Measurements from ENCODE around the gene PIWIL4. TPM values are rescaled to one million over a fixed set of nuclear protein-coding genes. Genes with fewer than 3 reads are reported as not detected.
"Not testable (repeated sequence)": the region's sequence is repeated elsewhere in the genome, so short reads cannot be mapped to it uniquely, and the experiment has no call there.

PIWIL4 gene
- total RNA-seq, 1 donor from 2014 or later: 1.5 TPM

DNA sequence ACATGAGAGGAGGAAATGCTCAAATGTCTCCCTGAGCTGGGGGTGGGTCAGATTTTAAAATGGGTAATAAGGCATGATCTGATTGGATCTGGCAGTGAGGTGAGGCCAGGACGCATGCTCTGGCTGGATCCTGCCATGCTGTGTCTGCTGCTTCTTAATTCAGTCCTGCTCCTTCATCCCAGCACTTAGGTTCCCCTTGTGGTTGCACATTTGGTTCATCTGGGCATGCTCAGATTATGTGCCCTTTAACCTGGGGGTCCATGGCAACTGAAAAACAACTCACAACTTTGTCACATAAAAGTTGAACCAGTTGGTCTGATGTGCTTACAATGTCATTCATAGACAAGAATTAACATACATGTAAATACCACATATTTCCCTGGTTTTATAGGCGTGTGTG, 67.9 kb downstream of the PIWIL4 start:
- DNase-seq (ENCODE audit: low spot score): no peak

DNA sequence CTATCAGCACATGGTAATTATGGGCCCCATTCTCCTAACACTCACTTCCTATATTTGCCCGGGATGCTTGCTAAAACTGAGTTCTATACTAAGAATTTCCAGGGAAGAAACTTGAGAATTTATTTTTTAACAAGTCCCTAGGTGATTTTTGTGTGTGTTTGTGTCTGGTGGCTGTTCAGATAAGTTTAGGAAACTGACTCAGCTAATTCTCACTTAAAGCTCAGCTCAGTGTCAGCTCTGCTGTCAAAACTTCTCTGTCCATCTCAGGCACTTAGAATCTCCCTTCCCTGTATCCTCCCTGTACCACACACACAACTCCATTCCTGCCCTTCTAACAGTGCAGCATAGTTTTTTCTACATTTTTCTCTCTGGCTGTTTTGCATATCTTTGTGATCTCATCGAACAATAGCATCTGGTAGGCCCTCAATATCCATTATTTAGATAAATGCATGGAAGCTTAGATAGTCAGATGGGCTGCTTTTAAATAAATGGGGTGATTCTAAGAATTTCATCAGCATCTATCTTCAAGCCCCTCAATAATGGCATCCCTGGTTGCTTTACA, 69.3 kb downstream of the PIWIL4 start:
- no peak for DNase-seq (ENCODE audit: low spot score)

GRCh38 chr11:94638301-94638901, 71.2 kb downstream of the PIWIL4 start:
- no peak for DNase-seq (ENCODE audit: low spot score)

DNA sequence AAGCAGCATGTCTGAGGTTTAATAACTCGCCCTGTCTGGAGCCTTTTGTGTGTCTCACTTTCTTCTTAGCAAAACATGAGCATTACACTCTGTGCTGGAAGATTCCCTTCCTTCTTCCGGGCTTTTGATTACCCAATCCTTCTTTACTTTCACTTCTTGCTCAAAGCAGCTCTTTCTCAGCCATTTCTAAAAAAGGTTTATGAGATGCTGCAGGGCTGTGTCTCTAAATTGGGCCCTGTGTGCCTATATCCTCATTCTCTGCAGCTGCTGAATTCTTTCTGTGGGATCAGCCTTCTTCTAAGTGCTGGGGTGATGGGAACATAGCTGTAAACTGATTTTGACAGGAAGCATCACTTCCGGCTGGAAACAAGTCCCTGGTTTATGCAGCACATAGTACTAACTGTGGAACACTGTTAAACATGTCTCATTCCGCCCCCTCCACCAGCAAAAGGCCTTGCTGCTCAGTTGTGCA, 71.8 kb downstream of the PIWIL4 start:
- no peak for DNase-seq (ENCODE audit: low spot score)

GRCh38 chr11:94639901-94640721, 72.9 kb downstream of the PIWIL4 start:
- no peak for DNase-seq (ENCODE audit: low spot score)

DNA sequence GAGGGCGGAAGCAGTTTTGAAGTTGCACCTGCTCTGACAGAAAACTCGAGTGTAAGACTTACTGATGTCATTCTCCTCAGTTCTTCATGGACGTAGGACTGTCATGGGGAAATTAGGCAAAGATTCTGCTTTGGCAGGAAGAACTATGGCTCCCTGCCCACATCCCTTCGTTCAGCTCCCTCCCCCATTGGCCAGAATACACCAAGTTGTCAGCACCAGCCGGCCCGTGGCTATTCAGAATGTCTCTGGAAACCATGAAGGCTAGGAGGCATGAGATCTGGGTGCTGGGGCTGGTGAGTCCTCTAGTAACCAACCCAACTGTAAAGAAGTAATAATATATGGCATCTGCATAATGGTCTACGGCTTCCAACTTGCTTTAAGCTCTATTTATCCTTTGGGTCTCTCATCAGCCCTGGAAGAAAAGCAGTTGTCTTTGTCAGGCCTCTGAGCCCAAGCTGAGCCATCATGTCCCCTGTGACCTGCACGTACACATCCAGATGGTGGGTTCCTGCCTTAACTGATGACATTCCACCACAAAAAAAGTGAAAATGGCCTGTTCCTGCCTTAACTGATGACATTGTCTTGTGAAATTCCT, 74.1 kb downstream of the PIWIL4 start:
- no peak for DNase-seq (ENCODE audit: low spot score)

DNA sequence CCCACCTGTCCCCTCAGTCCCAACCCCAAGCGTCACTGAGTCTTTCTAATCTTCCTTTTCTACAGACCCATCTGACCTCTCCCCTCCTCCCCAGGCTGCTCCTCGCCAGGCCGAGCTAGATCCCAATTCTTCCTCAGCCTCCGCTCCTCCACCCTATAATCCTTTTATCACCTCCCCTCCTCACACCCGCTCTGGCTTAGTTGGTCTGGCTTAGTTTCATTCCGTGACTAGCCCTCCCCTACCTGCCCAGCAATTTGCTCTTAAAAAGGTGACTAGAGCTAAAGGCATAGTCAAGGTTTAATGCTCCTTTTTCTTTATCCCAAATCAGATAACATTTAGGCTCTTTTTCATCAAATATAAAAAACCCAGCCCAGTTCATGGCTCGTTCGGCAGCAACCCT, 76.0 kb downstream of the PIWIL4 start:
- not testable (repeated sequence) for DNase-seq (ENCODE audit: low spot score)

DNA sequence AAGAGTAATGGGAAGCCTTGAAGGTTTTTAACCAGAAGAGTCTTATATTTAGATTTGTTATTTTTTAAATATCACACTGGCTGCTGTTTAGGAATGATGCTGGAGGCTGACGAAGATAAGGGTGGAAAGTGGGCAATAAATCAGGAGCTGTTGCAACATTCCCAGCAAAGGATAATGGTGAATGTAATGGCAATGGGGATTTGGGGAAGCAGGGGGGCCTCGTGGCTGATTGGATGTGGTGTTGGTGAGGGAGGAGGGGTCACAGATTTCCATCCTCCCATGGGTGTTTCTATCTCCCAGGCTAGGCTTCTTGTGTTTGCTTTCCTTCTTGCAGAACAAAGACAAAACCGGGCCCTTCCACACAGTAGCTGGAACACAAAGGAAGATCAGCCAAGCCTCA, 80.8 kb downstream of the PIWIL4 start:
- no peak for DNase-seq (ENCODE audit: low spot score)

DNA sequence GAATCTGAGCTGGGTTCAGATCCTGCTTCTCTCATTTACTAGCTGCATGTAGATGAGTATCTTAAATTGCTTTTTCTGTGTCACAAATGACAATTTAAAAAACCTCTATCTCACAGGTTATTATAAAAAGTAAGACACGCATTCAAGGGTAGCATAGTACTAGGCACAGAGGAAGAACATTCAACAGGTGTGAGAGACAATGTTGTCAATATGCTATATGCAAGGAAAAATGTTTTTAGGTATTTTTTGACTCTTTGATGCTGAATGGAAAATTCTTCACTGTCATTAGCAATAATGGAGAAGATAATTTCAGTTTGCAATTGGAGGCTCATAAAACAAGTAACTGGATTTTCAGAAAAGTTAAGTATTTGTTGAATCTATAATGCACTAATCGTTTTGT, 81.6 kb downstream of the PIWIL4 start:
- no peak for DNase-seq (ENCODE audit: low spot score)

- no peak for DNase-seq (ENCODE audit: low spot score)
Measured at GRCh38 chr11:94649254-94649653, 82.1 kb downstream of the PIWIL4 start.

GRCh38 chr11:94649964-94650623, 82.9 kb downstream of the PIWIL4 start:
- DNase-seq (ENCODE audit: low spot score): no peak

DNA sequence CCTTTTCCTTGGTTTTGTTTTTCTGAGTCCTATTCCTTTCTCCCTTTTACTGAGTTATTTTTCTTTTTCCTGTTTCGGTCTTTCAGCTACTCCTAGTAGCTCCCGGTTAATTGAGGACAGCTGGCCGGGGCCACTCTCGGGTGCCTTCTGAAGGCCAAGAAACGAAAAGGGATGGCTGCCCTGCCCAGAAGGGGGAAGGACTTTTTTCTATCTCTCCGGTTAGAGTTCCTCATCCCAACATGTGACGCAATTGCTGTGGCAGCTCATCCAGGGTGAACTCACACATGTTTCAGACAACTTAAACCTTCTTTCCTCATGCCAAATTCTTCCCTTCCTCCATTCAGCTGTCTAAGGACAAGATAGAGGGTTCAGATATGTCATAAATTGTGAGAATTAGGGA, 83.6 kb downstream of the PIWIL4 start:
- DNase-seq (ENCODE audit: low spot score): no peak

DNA sequence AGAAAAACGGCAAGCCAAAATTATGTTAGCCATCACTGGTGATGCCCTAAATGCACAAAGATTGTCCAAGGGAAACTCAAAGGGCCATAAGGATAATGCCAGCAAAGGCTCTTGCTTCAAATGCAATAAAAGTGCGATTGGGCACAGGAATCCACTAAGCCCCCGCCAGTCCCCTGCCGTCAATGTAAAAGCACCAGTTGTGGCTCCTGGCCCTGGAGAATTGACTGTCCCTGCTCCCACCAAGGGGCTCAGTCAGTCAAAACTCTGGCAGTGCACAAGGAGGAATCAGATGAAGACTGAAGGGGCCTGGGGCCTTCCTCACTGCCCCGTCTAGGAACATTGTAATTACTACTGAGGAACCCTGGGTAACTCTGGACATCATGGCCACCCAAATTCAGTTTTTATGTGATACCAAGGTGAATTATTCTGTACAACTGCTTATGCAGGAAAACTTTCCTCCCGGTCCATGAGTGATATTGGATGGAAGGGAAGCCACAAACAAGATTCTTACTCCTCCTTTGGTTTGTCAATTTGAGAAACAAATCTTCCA, 85.6 kb downstream of the PIWIL4 start:
- no peak for DNase-seq (ENCODE audit: low spot score)

DNA sequence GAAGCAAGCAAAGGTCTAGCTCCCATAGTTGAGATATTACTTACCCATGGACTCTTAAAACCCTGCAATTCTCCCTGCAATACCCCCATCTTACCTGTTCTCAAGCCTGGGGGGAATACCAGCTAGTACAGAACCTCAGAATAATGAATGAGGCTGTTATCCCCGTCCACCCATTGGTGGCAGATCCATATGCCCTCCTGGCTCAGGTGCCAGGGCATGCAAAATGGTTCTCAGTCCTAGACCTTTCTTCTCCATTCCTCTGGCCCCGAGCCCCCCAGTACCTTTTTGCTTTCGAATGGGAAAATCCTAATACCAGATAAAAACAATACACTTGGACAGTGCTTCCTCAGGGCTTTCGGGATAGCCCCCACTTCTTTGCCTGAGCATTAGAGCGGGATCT, 86.4 kb downstream of the PIWIL4 start:
- DNase-seq (ENCODE audit: low spot score): no peak

DNA sequence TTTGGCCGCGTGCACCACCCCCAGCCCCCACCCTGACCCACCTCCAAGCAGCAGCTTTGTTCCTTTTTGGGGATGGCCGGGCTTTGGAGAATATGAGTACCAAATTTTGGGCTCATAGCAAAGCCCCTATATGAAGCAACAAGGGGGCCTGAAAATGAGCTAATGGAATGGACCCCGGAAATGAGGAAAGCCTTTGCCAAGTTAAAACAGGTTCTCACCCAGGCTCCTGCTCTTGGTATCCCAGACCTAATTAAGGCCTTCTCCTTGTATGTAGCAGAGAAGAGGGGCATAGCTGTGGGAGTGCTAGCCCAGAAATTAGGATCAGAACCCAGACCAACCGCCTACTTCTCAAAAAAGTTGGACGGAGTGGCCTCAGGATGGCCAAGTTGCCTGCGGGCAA, 87.0 kb downstream of the PIWIL4 start:
- DNase-seq (ENCODE audit: low spot score): no peak

DNA sequence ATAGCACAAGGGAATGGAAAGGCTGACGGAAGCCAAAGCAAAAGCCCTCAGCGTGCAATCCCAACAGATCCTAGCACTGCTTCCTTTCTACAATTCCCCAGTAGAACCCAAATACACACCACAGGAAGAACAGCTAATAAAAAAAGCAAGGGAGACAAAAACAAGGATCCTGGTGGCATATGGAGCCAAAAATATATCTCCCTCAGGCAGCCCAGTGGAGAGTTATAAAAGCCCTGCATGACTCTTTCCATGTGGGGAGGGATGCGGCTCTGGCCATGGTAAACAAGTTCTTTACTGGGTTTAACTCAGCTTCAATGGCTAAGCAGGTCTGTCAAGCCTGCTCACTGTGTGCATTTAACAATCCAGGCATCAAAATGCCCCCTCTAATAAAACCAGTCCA, 88.1 kb downstream of the PIWIL4 start:
- DNase-seq (ENCODE audit: low spot score): no peak

DNA sequence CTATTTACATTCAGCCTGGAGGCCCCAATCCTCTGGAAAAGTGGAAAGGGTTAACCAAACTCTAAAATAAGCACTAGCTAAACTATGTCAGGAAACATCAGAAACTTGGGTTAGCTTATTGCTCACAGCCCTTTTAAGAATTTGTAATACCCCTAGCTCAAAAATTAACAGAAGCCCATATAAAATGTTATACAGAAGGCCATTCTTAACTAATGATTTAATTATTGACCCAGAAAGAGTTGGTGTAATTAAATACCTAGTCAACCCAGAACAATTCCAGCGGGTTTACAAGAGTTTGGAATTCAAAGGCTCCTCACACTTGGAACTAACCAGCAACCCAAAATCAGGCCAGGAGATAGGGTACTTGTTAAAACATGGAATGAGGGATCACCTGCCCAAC, 88.8 kb downstream of the PIWIL4 start:
- DNase-seq (ENCODE audit: low spot score): no peak

DNA sequence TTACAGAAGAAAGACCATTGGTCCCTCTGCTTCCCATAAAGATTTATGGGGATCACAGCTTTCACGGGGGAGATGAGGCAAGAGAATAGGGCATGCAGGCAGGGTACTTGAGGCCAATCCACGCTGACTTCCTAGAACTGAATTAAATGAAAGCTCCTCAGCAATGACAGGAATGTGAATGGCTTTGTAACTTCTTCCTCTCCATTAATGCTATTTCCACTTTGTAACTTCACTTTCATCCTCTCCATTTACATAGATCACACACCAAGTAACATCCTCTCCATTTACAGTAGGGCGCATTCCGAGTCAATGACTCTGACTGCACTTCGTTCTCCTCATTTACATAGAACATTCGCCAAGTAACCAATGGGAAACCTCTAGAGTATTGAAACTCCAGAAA, 89.8 kb downstream of the PIWIL4 start:
- DNase-seq (ENCODE audit: low spot score): no peak

- no peak for DNase-seq (ENCODE audit: low spot score)
Measured at GRCh38 chr11:94657629-94658028, 90.5 kb downstream of the PIWIL4 start.

- DNase-seq (ENCODE audit: low spot score): no peak
Measured at GRCh38 chr11:94658386-94658785, 91.2 kb downstream of the PIWIL4 start.

DNA sequence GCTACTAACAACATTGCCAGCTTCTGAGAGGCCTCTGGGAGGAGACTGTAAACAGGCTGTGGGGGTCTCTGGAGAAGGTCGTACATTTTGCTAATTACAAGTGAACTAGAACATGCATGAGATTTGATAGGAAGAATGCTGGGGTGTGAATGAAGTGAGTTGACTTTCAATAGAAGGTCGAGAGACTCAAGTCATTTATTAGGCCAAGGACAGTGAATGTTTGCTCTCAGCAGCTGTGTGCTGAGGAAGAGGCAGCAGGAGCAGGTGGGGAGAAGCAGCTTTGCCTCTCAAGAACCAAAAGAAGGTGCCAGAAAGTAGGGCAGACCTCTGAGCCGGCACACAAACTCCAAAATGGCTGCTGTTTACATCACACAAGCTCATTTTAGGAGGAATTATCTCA, 91.7 kb downstream of the PIWIL4 start:
- no peak for DNase-seq (ENCODE audit: low spot score)

Data from mesenteric fat pad (tissue), 1 donor.